GM12878 (cell line): Measurements from ENCODE around the gene VPS54.

Source experiments
- BRCA1 ChIP-seq: IDR thresholded peaks from 2 replicates; pipeline ENCODE4 v1.6.1; 2011; ENCODE audit warnings: low read depth, low read length, improper control_type of control experiment
- GABPA ChIP-seq: IDR thresholded peaks from 2 replicates; pipeline ENCODE4 v1.6.1; 2014; ENCODE audit warnings: antibody characterized with exemption, low read depth, mild to moderate bottlenecking, inconsistent platforms
- ZZZ3 ChIP-seq: IDR thresholded peaks from 2 replicates; pipeline ENCODE4 v1.6.1; 2011; ENCODE audit warnings: low read depth; ENCODE audit not compliant: control insufficient read depth, insufficient read length
- TF ChIP-seq, protein P1 (sequence below), 3 experiments: IDR thresholded peaks in 2 of 3; conservative IDR thresholded peaks in 1 of 3; 2 replicates each; pipeline ENCODE4 v1.5.1; 2011; ENCODE audit warnings: low read depth in 3 of 3, low read length in 3 of 3, mild to moderate bottlenecking in 3 of 3, control low read depth in 2 of 3, moderate library complexity in 2 of 3, inconsistent platforms in 1 of 3, mixed read lengths in 1 of 3; ENCODE audit not compliant: control insufficient read depth in 2 of 3, insufficient read depth in 1 of 3; ENCODE audit errors: extremely low read depth in 1 of 3

DNA sequence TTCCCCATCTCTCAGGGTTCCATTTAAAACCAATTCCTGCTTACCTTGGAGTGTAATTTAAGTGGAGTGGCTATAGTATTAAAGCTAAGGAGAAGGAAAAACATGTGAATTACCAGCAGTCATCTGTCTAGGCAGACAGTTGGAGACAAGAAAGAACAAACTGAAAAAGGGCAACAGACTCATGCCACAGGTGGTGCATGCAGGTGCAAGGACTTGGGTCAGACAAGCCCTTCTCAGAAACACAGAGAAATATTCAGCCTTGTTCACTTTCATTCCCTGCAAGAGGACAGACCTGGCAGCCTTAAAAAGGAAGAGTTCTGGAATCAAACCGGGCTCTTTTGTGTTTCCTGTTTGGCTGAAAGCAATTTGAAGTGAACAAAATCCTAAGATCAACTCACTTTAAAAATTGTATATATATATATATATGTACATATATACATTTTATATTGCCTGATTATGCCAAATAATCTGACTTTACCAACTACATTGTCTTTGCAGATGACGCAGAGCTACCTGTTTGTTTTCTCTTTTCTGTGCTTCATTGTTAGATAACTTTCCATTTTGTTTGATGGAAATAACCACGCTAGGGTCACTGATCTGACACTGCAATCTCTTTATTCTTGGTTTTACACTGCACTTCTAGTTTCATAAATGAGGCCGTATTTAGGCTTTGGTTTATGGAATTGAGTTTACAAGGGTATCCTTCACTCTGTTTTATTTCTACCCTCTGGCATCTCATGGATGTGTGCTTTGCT lies 35.1 kb upstream of the VPS54 start:
- TF ChIP-seq ZZZ3 (no peak), BRCA1 (no peak), GABPA (no peak)
- TF ChIP-seq, protein P1, sequence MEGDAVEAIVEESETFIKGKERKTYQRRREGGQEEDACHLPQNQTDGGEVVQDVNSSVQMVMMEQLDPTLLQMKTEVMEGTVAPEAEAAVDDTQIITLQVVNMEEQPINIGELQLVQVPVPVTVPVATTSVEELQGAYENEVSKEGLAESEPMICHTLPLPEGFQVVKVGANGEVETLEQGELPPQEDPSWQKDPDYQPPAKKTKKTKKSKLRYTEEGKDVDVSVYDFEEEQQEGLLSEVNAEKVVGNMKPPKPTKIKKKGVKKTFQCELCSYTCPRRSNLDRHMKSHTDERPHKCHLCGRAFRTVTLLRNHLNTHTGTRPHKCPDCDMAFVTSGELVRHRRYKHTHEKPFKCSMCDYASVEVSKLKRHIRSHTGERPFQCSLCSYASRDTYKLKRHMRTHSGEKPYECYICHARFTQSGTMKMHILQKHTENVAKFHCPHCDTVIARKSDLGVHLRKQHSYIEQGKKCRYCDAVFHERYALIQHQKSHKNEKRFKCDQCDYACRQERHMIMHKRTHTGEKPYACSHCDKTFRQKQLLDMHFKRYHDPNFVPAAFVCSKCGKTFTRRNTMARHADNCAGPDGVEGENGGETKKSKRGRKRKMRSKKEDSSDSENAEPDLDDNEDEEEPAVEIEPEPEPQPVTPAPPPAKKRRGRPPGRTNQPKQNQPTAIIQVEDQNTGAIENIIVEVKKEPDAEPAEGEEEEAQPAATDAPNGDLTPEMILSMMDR (IDR thresholded peaks at IDR 0.05 in 2 of 3, conservative IDR thresholded peaks at IDR 0.05 in 1 of 3; ENCODE audit: control insufficient read depth in 2 of 3, extremely low read depth in 1 of 3, insufficient read depth in 1 of 3, low read depth in 3 of 3, low read length in 3 of 3): no peak
